Measurements from ENCODE around the gene IQCF6.

- TF ChIP-seq, protein P1, sequence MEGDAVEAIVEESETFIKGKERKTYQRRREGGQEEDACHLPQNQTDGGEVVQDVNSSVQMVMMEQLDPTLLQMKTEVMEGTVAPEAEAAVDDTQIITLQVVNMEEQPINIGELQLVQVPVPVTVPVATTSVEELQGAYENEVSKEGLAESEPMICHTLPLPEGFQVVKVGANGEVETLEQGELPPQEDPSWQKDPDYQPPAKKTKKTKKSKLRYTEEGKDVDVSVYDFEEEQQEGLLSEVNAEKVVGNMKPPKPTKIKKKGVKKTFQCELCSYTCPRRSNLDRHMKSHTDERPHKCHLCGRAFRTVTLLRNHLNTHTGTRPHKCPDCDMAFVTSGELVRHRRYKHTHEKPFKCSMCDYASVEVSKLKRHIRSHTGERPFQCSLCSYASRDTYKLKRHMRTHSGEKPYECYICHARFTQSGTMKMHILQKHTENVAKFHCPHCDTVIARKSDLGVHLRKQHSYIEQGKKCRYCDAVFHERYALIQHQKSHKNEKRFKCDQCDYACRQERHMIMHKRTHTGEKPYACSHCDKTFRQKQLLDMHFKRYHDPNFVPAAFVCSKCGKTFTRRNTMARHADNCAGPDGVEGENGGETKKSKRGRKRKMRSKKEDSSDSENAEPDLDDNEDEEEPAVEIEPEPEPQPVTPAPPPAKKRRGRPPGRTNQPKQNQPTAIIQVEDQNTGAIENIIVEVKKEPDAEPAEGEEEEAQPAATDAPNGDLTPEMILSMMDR (IDR thresholded peaks at IDR 0.05), result no peak
- TF ChIP-seq POLR2A (IDR thresholded peaks at IDR 0.05), result no peak
Observed at GRCh38 chr3:51802106-51802703, 23.2 kb upstream of the IQCF6 start.
